ENCODE measurements around the gene OGDH. TPM values are rescaled to one million over a fixed set of nuclear protein-coding genes. Genes with fewer than 3 reads are reported as not detected.

The OGDH gene
- total and polyA plus RNA-seq, 10 of the 15 experiments (the other 5 are each of a cell fraction or from before 2014, with no cell fraction given) = 4.1 to 103 (median 48.4) TPM

- TF ChIP-seq CREM (IDR thresholded peaks at IDR 0.05; ENCODE audit: low read depth) = no peak
- TF ChIP-seq HDAC6 (IDR thresholded peaks at IDR 0.05; ENCODE audit: unreplicated experiment) = no peak
- peak; percentile 61; the same call in 1 of the 2 replicates for TF ChIP-seq NR2F1 (conservative IDR thresholded peaks at IDR 0.05)
- no peak for TF ChIP-seq ETV6 (conservative IDR thresholded peaks at IDR 0.05 in 1 of 2, IDR thresholded peaks at IDR 0.05 in 1 of 2; ENCODE audit: borderline replicate concordance in 1 of 2, low read depth in 1 of 2)
- TF ChIP-seq ZNF622 (IDR thresholded peaks at IDR 0.05) = no peak
- TF ChIP-seq EGR1 (IDR thresholded peaks at IDR 0.05; ENCODE audit: borderline replicate concordance in 1 of 2, low read depth in 2 of 2, low read length in 2 of 2) = peak in 1 of 2 experiments; percentile 80; a peak in 2 of 3 replicates
- no peak for TF ChIP-seq CHD4 (IDR thresholded peaks at IDR 0.05)
- peak; percentile 90 for TF ChIP-seq PML (IDR thresholded peaks at IDR 0.05; ENCODE audit: low read length)
- TF ChIP-seq TCF3 (IDR thresholded peaks at IDR 0.05; ENCODE audit: borderline replicate concordance, insufficient read depth, low read depth, low read length) = peak; percentile 84
- TF ChIP-seq, protein P1, sequence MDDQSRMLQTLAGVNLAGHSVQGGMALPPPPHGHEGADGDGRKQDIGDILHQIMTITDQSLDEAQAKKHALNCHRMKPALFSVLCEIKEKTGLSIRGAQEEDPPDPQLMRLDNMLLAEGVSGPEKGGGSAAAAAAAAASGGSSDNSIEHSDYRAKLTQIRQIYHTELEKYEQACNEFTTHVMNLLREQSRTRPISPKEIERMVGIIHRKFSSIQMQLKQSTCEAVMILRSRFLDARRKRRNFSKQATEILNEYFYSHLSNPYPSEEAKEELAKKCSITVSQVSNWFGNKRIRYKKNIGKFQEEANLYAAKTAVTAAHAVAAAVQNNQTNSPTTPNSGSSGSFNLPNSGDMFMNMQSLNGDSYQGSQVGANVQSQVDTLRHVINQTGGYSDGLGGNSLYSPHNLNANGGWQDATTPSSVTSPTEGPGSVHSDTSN (IDR thresholded peaks at IDR 0.05; ENCODE audit: insufficient replicate concordance, low read depth, low read length) = peak; percentile 6
- peak; percentile 4 to 38; a peak in 1 of 4 replicates for TF ChIP-seq BHLHE40 (IDR thresholded peaks at IDR 0.05; ENCODE audit: borderline replicate concordance in 1 of 2, low read depth in 2 of 2, low read length in 1 of 2)
- TF ChIP-seq, protein P2, sequence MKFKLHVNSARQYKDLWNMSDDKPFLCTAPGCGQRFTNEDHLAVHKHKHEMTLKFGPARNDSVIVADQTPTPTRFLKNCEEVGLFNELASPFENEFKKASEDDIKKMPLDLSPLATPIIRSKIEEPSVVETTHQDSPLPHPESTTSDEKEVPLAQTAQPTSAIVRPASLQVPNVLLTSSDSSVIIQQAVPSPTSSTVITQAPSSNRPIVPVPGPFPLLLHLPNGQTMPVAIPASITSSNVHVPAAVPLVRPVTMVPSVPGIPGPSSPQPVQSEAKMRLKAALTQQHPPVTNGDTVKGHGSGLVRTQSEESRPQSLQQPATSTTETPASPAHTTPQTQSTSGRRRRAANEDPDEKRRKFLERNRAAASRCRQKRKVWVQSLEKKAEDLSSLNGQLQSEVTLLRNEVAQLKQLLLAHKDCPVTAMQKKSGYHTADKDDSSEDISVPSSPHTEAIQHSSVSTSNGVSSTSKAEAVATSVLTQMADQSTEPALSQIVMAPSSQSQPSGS (IDR thresholded peaks at IDR 0.05; ENCODE audit: low read length) = no peak
- TF ChIP-seq, protein P3, sequence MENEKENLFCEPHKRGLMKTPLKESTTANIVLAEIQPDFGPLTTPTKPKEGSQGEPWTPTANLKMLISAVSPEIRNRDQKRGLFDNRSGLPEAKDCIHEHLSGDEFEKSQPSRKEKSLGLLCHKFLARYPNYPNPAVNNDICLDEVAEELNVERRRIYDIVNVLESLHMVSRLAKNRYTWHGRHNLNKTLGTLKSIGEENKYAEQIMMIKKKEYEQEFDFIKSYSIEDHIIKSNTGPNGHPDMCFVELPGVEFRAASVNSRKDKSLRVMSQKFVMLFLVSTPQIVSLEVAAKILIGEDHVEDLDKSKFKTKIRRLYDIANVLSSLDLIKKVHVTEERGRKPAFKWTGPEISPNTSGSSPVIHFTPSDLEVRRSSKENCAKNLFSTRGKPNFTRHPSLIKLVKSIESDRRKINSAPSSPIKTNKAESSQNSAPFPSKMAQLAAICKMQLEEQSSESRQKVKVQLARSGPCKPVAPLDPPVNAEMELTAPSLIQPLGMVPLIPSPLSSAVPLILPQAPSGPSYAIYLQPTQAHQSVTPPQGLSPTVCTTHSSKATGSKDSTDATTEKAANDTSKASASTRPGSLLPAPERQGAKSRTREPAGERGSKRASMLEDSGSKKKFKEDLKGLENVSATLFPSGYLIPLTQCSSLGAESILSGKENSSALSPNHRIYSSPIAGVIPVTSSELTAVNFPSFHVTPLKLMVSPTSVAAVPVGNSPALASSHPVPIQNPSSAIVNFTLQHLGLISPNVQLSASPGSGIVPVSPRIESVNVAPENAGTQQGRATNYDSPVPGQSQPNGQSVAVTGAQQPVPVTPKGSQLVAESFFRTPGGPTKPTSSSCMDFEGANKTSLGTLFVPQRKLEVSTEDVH (IDR thresholded peaks at IDR 0.05; ENCODE audit: low read depth, partially characterized antibody) = no peak
- TF ChIP-seq GATAD2B (conservative IDR thresholded peaks at IDR 0.05; ENCODE audit: low read depth) = peak; percentile 30; the same call in 1 of the 2 replicates
- TF ChIP-seq ZBTB11 (CRISPR knock-in tag; IDR thresholded peaks at IDR 0.05) = no peak
- TF ChIP-seq POLR2A (IDR thresholded peaks at IDR 0.05; ENCODE audit: low read depth, low read length) = peak; percentile 98
- no peak for TF ChIP-seq CBX3 (IDR thresholded peaks at IDR 0.05; ENCODE audit: borderline replicate concordance, low read depth)
- no peak for TF ChIP-seq SREBF1 (IDR thresholded peaks at IDR 0.05; ENCODE audit: low read length)
- no peak for TF ChIP-seq TARDBP (IDR thresholded peaks at IDR 0.05; ENCODE audit: borderline replicate concordance)
- TF ChIP-seq POLR2AphosphoS2 (IDR thresholded peaks at IDR 0.05; ENCODE audit: low read depth, low read length) = peak; percentile 83; the same call in 1 of the 2 replicates
- no peak for TF ChIP-seq MYB (IDR thresholded peaks at IDR 0.05; ENCODE audit: borderline replicate concordance, low read depth, low read length)
- no peak for TF ChIP-seq BCL11A (IDR thresholded peaks at IDR 0.05; ENCODE audit: low read depth, low read length)
Observed at GRCh38 chr7:44581879-44582603, 24.4 kb upstream of the OGDH start, which contains the start of gene TMED4 (continued).
